GM19023 (cell line): ENCODE results near the gene SERP1.

ENCODE experiments used
- ATAC-seq: cut with Tn5 transposase; IDR thresholded peaks from one replicate; pipeline ENCODE4 v1.9.1; 2021; ENCODE audit warnings: mild to moderate bottlenecking, moderate library complexity; ENCODE audit not compliant: unreplicated experiment

SERP1 gene

DNA sequence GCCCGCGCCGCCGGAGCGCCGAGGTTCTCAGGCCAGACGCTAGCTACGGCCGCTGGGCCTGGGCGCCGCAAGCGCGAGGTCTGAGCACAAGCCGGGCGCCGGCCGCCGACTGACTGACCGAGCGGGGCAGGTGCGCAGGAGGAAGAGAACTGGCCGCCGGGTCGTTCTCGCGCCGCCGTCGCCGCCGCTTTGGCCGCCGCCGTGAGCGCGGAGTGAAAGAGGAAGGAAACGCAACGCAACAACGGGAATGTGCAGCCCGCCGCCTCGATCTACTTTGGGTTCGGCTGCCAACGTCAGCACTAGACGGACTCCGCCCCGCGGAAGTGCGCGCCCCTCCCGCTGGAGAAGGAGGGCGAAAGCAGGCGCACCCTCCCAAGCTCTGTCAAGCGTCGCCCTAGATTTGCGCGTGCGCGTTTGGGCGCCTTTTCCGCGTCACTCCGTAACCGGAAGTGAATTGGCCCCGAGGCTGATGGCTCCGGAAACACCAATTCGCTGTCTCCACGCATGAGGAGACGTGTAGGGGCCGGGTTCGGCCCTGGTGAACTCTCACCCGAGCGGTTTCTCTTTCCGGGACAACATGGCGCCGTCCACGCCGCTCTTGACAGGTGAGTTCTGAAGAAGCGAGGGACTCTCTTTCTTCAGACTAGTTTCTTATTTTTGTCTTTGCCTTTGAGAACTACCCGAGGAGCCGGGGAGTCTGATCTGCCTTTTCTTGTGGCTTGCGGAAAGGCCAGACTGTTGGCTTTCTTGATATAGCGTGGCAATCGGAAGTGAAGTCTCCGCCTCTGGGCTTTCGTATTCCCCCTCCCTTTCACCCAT, at the start of gene SERP1, which contains the start of gene EIF2A:
TSS of gene SERP1 (minus strand) at position 271 of the 819 bp plus-strand sequence. CDS start 361 bp downstream, outside the sequence.
TSS of gene EIF2A (plus strand) at position 562 of the 819 bp plus-strand sequence. CDS start at position 578, 16 bp downstream.
- peak; percentile 91 for ATAC-seq

DNA sequence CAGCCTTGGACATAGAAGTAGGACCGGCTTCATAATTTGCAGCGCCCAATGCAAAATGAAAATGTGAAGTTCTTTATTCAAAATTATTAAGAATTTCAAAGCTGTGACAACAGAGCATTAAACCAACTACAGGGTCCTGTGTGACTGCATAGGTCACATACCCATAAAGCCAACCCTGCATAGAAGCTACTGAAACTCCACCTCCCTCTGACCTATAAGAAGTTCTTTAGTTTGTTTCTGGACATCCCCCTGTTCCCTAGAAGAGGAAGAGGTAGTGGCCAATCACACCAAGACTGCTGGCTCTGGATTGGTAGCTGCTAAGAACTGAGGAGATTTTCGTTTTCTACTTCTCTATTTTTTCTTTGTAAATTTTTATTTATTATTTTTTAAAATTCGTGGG, 47.9 kb upstream of the SERP1 start:
- no peak for ATAC-seq

DNA sequence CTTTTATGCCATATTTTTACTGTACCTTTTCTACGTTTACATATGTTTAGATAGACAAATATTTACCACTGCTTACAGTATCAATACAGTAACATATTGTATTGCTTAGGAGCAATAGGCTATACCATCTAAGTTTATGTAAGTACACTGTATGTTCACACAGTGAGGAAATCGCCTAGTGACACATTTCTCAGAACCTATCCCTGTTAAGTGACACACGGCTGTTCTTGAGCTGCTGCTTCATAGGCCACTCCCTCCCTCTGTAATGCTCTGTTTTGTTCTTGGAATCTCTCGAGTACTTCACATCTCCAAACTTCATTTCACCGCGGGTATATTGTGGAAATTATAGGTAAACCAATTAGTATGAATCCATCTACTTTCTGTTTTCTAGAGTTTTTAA, 43.5 kb upstream of the SERP1 start:
- ATAC-seq, result no peak

DNA sequence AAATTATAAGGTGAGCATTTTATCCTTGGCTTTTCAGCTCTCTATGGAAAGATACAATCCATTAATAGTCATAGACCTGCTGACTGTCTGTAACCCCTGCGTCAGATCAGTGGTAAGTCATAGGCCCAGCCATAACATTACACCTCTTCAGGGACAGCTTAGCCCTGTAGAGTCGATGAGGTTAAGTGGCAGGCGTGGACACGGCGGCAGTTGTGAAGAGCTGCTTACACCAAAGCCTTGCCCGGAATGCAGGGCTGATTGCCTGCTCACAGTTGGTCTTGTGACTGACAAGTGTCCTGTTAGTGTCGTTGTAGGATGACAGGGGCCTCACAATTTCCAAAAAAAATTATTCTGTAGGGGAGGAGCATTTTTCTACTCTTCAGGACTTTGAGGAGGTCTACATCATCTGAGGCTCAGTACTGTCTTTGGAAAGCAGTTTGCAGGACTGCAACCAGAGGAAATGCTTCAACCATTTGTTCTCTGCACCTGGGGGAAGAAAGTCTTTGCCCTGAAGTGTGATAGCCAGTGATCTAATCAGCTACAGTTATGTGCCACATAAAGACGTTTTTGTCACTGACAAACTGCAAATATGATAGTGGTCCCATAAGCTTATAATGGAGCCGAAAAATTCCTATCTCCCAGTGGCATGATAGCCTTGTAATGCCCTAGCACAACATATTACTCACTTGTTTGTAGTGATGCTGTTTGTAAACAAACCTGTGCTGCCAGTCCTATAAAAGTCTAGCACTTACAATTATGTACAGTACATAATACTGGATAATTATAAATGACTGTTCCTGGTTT, 41.9 kb upstream of the SERP1 start:
- ATAC-seq, result no peak

DNA sequence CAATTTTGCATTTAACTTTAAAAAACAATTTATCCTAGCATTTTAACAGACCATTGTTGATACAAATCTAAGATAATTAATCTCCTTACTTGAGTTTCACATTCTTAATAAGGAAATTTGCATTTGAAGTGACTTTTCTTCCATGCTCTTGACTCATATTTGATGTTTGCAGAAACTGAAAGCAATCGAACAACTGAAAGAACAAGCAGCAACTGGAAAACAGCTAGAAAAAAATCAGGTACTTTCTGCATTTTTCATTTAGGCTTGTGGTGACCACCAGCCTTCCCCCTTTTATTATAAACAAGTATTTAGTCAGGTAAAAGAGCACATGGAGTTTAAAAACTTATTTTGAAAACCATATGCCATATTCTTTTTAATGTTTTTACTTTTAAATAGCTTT, 36.7 kb upstream of the SERP1 start:
- peak; percentile 54 for ATAC-seq

DNA sequence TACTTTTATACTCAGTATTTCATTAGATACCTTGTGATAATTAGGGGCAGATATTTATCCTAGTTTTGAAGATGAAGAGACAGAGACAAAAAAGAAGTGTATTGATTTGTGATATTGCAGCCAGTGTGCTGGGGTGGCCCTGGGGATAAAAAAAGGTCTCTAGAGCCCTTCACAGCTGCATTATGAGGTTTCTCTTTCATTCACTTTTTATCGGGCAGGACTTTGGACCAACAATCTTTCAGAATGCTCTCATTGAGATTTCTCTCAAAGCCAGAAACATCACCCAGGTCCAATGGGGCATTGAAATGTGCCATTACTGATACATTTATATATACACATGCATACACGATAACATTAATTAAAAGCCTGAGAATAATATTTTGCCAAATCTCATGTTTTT, 36.3 kb upstream of the SERP1 start:
- peak; percentile 85 for ATAC-seq

DNA sequence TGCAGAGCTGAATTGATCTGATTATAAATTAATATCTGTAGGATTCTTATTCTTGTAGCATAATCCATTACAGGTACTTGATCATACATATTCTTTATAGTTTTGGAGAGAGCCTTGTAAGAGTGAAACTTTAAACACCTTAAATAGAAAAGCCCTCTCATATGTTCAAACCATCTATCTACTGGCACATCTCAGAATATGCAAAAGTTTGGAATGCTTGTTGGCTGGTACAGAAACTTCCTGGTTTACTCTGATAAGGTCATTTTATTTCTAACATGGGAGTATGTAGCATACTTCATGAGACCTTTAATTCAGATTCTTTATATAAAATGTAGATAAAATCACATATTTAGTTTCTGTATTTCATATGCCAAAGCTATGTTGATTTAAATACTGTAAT, 34.9 kb upstream of the SERP1 start:
- no peak for ATAC-seq

DNA sequence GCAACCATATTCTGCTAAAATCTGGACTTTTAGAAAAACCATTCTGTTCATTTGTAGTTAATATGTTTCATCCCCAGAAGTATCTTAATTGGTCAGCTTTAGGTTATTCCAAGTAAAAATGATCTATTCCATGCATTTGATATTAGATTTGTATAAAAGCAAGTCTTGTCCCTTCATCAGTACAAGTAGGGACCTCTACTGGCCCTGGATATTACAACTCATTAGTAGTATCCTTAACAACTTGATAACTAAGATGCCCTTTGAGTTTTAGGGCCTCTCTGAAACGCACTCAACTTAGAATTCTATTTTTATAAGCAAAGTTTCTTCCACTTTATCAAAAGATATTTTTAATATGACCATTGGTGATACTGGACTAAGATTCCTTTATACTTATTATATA, 31.6 kb upstream of the SERP1 start:
- no peak for ATAC-seq

DNA sequence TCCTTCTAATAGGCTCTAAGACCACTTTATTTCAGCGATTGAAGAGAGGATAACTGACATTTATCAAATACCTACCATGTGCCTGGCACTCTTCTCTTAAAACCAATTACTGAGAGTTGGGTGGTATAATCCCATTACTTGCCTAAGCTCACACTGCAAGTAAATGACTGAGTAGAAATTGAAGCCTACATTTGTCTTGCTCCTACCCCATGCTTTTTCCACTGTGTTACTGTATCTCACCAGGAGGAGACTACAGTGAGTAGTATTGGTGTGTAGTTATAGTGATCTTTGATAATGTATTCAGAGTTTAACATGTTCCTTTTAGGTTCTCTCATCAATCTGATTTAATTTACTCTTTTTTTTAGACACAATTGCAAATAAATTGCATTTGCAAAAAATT, 21.0 kb upstream of the SERP1 start:
- ATAC-seq, result no peak

DNA sequence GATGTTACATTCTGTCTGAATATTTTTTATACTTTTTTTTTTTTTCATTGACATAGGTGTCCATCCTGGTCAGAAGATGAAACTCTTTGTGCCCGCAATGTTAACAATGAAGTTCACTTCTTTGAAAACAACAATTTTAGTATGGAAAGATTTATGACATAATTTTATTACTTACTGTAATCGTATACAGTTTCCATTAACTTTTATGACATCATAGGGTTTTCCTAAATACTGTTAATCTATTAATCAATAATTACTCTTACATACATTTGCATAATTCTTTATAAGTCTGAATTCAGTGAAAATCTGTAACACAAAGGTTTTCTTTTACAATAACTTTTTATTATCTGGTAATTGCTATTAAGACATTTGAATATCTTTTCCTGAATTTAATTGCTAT, 17.9 kb upstream of the SERP1 start:
- no peak for ATAC-seq

DNA sequence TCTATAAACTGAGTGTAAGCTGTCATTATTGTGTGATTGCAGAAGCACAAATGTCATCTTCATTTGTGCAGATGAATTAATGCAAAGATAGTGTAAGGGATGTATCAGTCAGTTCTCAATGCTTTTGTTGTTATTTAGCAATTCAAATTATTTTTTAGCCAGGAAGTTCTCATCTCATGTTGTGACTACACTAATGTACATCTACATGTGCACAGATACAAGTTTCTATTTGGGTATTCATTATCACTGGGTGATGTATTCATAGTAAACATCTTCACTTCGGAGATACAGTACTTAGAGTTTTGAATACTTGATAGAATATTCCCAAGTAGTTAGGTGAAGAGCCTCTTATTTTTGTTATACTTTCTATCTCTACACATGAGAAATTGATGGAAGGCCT, 11.4 kb upstream of the SERP1 start:
- no peak for ATAC-seq

DNA sequence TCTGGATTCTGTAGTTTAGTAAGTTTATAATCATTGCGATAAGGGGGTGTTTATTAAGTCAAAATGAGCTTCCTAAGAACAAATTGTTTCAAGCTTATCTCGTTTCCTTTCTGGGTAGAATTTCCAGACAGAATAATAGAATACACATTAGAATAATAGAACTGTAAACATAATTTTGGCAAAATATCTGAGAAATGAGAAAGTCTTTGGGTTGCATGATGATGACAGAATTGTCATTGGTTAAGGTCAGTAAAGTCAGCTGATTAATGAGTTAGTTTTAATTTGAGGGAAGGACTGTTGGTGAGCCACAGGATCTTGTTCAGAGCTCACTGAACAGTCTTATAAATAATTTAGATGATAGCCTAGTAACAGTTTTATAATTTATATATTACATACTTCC, 10.5 kb upstream of the SERP1 start:
- no peak for ATAC-seq

DNA sequence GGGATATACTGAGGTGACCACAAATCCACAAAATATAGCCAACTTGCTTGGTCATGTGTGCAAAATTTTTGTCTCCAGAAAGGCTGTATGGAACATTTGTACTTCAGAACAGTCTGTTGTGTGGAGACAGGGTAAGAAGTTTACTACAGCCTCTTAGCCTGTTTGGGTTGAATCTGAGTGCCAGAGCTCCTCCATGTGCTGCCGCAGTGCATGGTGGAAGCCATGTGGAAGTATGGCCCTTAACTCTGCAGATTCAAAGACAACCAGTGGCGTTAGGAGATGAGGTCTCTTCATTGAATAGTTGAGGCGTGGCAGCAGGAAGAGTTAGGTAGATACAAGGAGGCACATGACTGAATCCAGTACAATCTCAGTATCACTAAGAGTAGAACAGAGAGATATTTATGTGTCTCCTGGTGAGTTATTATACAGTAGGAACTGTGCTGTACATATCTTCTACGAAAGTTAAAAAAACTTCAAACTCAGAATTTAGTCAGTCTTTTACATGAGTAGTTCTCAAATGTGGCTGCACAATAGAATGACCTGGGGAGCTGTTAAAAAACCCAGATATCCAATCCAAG, 9.7 kb upstream of the SERP1 start:
- ATAC-seq, result no peak

DNA sequence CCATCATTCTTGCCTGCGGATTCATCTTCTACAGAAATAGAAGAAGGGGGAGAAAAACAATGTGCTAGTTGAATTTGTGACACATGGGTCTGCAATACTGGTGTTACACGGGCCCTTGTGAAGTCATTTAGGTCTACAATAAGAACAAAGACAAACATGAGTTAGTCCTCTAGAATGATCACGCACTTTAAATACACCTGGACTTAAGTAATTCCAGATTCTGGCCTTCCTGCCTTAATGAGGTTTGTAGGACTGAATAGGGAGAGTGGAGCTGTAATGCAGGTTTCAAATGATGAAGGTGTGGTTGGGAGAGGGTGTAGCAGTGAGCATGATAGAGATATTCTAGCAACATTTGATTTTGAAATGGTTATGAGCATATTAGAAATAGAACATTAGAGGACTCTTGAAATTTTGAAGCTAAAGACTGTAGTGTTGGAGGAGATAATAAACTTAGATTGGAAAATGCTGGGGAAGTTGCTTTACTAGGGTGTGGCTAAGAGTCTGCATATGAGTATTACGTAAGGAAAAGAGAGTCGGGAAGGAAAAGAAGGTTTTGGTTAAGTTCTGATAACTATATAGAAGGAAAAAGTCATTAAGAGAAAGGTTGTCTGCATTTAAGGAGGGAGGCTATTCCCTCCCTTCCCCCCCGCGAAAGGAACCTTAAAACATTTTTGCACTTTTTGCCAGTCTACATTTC, 897 bp upstream of the SERP1 start:
- no peak for ATAC-seq

DNA sequence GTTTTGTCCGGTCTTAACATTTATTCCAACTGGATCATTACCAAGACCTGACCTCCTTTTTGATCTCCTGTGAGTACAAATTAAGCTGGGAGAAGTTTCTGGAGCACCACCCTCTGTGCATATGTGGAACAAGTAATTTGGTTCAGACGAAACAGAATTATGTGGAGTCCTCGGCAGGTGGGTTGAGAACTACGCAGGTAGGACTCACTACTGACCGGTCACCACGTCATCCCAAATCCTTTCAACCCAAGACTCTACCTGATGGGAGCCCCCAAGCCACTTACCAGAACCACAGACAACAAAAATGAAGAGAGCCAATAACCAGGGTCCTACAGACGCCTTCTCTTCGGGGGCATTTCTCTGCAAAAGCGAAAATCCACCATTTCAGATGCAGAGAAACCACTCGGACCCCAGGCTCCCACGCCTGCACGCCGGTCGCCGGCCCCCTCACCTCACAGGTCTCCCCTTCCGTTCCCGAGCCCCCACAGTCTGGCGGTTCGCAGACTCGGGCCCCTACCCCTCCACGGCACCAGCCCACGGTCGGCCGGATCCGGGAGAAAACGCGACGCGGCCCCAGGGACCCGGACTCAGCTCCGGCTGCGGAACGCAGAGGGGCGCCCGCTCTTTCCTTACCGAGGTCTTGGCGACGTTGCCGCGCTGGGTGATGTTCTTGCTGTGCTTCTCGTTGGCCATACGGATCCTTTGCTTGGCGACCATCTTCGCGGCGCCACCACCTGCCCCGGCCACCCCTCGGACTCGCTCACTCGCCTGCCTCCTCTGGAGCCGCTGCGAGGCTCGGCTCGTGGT, 674 bp downstream of the SERP1 start:
- ATAC-seq, result peak; percentile 24

DNA sequence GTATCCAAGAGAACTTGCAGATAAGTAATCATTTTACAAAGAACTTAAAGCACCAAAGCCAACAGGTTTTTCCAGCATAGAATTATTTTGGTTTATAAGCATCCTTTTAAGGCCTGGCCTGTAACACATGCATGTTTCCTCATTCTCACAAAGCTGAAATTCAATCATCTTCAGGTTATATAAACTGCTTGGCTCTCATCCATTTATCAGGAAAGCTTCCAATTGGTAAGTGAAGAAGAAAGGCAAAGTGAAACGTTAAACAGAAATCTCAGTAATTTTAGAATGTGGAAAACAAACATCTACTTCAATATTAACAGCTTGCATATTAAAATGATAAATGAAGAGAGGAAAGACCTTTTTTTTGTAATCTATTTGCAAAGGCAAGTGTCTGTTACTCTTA, 1.6 kb downstream of the SERP1 start:
- no peak for ATAC-seq

DNA sequence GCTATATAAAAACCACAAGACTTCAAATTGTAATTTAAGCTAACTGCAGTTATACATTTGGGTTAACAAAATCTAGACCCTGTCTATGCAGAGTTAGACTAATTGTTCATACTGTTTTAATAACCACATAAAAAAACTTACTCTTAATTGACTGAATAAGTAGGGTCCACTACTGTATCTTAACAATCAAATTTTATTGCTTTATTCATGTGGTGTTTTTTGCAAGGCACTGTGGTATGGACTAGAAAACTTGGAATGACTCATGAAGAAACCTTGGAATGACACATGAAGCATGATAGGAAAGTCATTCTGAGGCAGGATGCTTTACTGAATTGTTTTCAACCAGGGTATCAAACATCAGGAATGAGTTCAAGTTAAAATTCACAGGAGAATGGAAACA, 2.3 kb downstream of the SERP1 start:
- ATAC-seq, result no peak

DNA sequence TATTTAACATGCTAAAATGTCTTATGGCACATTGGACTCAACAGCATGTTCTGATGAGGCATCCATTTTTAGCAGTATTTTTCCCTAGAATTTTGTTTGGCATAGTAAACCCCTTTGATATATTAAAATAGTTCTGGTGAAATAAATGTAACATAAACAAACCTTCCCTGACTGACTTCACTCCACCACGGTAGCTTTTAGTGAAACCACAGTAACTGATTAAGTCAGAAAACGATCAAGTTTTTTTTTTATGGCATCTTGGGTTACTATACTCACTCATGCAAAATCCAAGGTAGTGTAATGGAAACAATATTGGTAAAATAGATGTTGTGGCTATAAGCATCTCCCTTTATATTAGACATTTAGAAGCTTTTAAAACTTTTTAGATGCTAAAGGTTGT, 2.8 kb downstream of the SERP1 start:
- ATAC-seq, result no peak

DNA sequence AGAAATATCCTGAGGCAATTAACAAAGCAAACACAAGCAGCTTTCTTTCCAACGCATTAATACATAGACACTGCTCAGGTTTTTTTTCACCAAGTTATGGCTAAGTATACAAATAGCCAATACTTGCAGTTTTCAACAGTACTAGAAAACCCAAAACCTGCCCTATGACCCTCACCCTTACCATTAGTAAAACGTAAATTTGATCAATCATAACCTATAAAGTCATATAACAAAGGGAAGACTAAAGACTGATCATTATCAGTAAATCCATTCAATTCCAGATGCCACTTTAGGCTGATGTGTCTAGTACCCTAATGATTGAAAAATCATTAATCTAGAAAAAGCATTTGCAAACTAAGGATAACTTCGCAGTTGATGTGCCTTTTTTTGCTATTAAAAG, 3.2 kb downstream of the SERP1 start:
- no peak for ATAC-seq

DNA sequence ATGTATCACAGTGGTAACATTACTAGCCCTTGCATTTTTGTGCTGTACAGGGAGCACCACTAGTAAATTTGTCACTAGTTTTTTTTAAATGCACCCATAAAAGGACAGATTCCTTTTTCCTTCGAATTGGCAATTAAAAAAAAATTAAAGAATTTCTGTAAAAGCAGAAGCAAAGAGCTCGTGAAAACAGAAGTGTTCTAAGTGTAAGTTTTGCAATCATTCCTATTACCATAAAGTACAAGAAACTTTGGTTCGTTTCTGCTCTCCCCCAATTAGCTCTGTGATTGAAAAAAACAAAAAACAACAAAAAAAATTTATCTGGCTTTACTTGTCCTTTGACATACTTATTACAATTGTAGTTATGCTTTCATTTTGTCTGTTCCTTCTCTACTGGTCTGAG, 5.3 kb downstream of the SERP1 start:
- ATAC-seq, result no peak
